ENCODE data around the gene MRPL20. TPM values are rescaled to one million over a fixed set of nuclear protein-coding genes. Genes with fewer than 3 reads are reported as not detected.

Gene MRPL20
- polyA plus RNA-seq, 1 of the 3 experiments (the other 2 are of a cell fraction): 210 TPM

GRCh38 chr1:1381294-1381693 lies 25.8 kb downstream of the MRPL20 start:
- Histone ChIP-seq H4K20me1 (ENCODE audit: insufficient read depth) (no peaks in the 10 kb centered on the region), H3K9me2 (no peaks in the 10 kb centered on the region), H3K36me3 (replicated peaks in 1 of 2; ENCODE audit: control insufficient read depth in 1 of 2, insufficient read depth in 2 of 2, low read length in 1 of 2) (peaks cover 4 to 9% of the 10 kb centered on the region in 2 experiments), H3K27ac (ENCODE audit: low read depth in 2 of 2, low read length in 1 of 2) (no peak overlapping the region), H3K79me2 (ENCODE audit: insufficient read depth) (0 out of 2 replicates have a peak, but pooled peaks cover 3% of the 10 kb centered on the region), H3F3A (replicated peaks; ENCODE audit: insufficient read depth) (peaks cover 8% of the 10 kb centered on the region), H3K9ac (no peak overlapping the region), H3K27me3 (ENCODE audit: insufficient read depth) (no peaks in the 10 kb centered on the region), H3K4me1 (ENCODE audit: control insufficient read depth in 1 of 2, insufficient read depth in 2 of 2, low read depth in 1 of 2, low read length in 1 of 2) (peaks cover 0 to 1% of the 10 kb centered on the region in 2 experiments; a peak in 1 of 4 replicates), H2AFZ (ENCODE audit: low read depth) (no peak overlapping the region), H3K9me3 (no peaks in the 10 kb centered on the region), H3K4me2 (no peak overlapping the region), H3K4me3 (ENCODE audit: low read depth in 2 of 2, low read length in 1 of 2) (no peak overlapping the region)
- 100% methylated on average over 2 of the region's 8 CpGs for WGBS (ENCODE audit: low lambda C conversion rate)
- TF ChIP-seq CHD2 (IDR thresholded peaks at IDR 0.05; ENCODE audit: low read length, partially characterized antibody): no peak
- TF ChIP-seq FOXM1 (IDR thresholded peaks at IDR 0.05; ENCODE audit: low read depth): no peak
- TF ChIP-seq RFX5 (IDR thresholded peaks at IDR 0.05; ENCODE audit: low read length): no peak
- no peak for TF ChIP-seq NFIC (IDR thresholded peaks at IDR 0.05; ENCODE audit: borderline replicate concordance)
- TF ChIP-seq RXRA (IDR thresholded peaks at IDR 0.05; ENCODE audit: borderline replicate concordance, low read depth): no peak
- TF ChIP-seq TAF1 (IDR thresholded peaks at IDR 0.05; ENCODE audit: borderline replicate concordance, low read depth, low read length): no peak
- no peak for TF ChIP-seq FOXJ3 (CRISPR knock-in tag; IDR thresholded peaks at IDR 0.05)
- TF ChIP-seq GATA2 (CRISPR knock-in tag; IDR thresholded peaks at IDR 0.05): no peak
- TF ChIP-seq MAX (IDR thresholded peaks at IDR 0.05; ENCODE audit: low read depth): no peak
- TF ChIP-seq JUND (IDR thresholded peaks at IDR 0.05): no peak
- no peak for TF ChIP-seq ZBTB33 (IDR thresholded peaks at IDR 0.05; ENCODE audit: borderline replicate concordance, low read depth)
- no peak for TF ChIP-seq POLR2AphosphoS5 (IDR thresholded peaks at IDR 0.05; ENCODE audit: low read depth, low read length)
- no peak for TF ChIP-seq MEF2A (IDR thresholded peaks at IDR 0.05; ENCODE audit: borderline replicate concordance, low read depth)
- TF ChIP-seq TEAD4 (IDR thresholded peaks at IDR 0.05; ENCODE audit: borderline replicate concordance, insufficient read depth): no peak
- POLR2A ChIA-PET: no interaction called here
- CTCF ChIA-PET: interaction anchor here (2.0 kb wide), 1 partner anchor 21 kb away, joined by 5 read pairs; no protein-coding TSS in a partner anchor
- no peak for DNase-seq

GRCh38 chr1:1380860-1381259 lies 26.2 kb downstream of the MRPL20 start:
- CTCF ChIA-PET: interaction anchor here (1.1 to 2.0 kb wide), 2 partner anchors 18 to 21 kb away, joined by 3 to 5 read pairs; partner anchors contain the start of gene CCNL2
- WGBS (ENCODE audit: low lambda C conversion rate): 93% methylated on average over 3 of the region's 16 CpGs
- Histone ChIP-seq H3K9ac (no peak overlapping the region), H3K36me3 (replicated peaks in 1 of 2; ENCODE audit: control insufficient read depth in 1 of 2, insufficient read depth in 2 of 2, low read length in 1 of 2) (peaks cover under 1 to 4% of the 10 kb centered on the region in 2 experiments), H3K4me3 (ENCODE audit: low read depth in 2 of 2, low read length in 1 of 2) (no peak overlapping the region), H3K27ac (ENCODE audit: low read depth in 2 of 2, low read length in 1 of 2) (no peak overlapping the region), H3K79me2 (ENCODE audit: insufficient read depth) (peaks cover 6% of the 10 kb centered on the region; the same call in 1 of the 2 replicates), H3K4me1 (ENCODE audit: control insufficient read depth in 1 of 2, insufficient read depth in 2 of 2, low read depth in 1 of 2, low read length in 1 of 2) (peaks cover 0 to 6% of the 10 kb centered on the region in 2 experiments; a peak in 1 of 4 replicates), H2AFZ (ENCODE audit: low read depth) (no peak overlapping the region), H3F3A (replicated peaks; ENCODE audit: insufficient read depth) (peaks cover 12% of the 10 kb centered on the region), H3K4me2 (no peak overlapping the region), H3K9me2 (no peaks in the 10 kb centered on the region), H4K20me1 (ENCODE audit: insufficient read depth) (no peaks in the 10 kb centered on the region), H3K9me3 (no peaks in the 10 kb centered on the region), H3K27me3 (ENCODE audit: insufficient read depth) (no peaks in the 10 kb centered on the region)
- no peak for DNase-seq
- POLR2A ChIA-PET: no interaction called here
- no peak for TF ChIP-seq RXRA (IDR thresholded peaks at IDR 0.05; ENCODE audit: borderline replicate concordance, low read depth)
- no peak for TF ChIP-seq NRF1 (IDR thresholded peaks at IDR 0.05; ENCODE audit: low read depth, low read length)
- no peak for TF ChIP-seq SMC3 (IDR thresholded peaks at IDR 0.05; ENCODE audit: low read depth, low read length)
- TF ChIP-seq CTCF (IDR thresholded peaks at IDR 0.05): no peak
- TF ChIP-seq SIN3A (IDR thresholded peaks at IDR 0.05; ENCODE audit: borderline replicate concordance, low read depth, low read length): no peak
- TF ChIP-seq FOXM1 (IDR thresholded peaks at IDR 0.05; ENCODE audit: low read depth): no peak
- TF ChIP-seq MXI1 (IDR thresholded peaks at IDR 0.05; ENCODE audit: low read depth, low read length): no peak
- no peak for TF ChIP-seq IRF3 (IDR thresholded peaks at IDR 0.05; ENCODE audit: low read depth, low read length)
- TF ChIP-seq MEF2A (IDR thresholded peaks at IDR 0.05; ENCODE audit: borderline replicate concordance, low read depth): no peak
- TF ChIP-seq MAX (IDR thresholded peaks at IDR 0.05; ENCODE audit: low read depth): no peak
- TF ChIP-seq TEAD4 (IDR thresholded peaks at IDR 0.05; ENCODE audit: borderline replicate concordance, insufficient read depth): no peak

All from SK-N-SH (cell line).